CD4-positive, CD25-positive, alpha-beta regulatory T cell (primary cell): ENCODE measurements around the gene WWC1. TPM values are rescaled to one million over a fixed set of nuclear protein-coding genes. Genes with fewer than 3 reads are reported as not detected.

Experiments
- ATAC-seq, 2 donors: fragments of 150-1000 bp; cut with Tn5 transposase; one replicate each; pipeline ENCODE4 v1.10.0; 2021; ENCODE audit warnings: low read depth in 2 of 2, moderate number of reproducible peaks in 2 of 2, moderate library complexity in 1 of 2
- DNase-seq, 3 donors: peaks; one replicate each; pipeline versions ENCODE4 v3.0.0 to v3.0.0-alpha.2; 2012 to 2022; ENCODE audit warnings: mixed read lengths in 1 of 3
- H3K27ac ChIP-seq: one replicate; pipeline ENCODE4 v1.7.0; 2013; ENCODE audit warnings: mild to moderate bottlenecking, low read length; ENCODE audit not compliant: insufficient read depth, poor library complexity, severe bottlenecking
- H3K27me3 ChIP-seq: one replicate; pipeline ENCODE4 v1.7.0; 2013; ENCODE audit warnings: low read length; ENCODE audit not compliant: control insufficient read depth, insufficient read depth
- H3K36me3 ChIP-seq: one replicate; pipeline ENCODE4 v1.7.0; 2013; ENCODE audit warnings: mild to moderate bottlenecking, low read length, moderate library complexity; ENCODE audit not compliant: control insufficient read depth, insufficient read depth
- H3K4me1 ChIP-seq: 2 replicates; pipeline ENCODE4 v1.7.0; 2013; ENCODE audit warnings: mild to moderate bottlenecking, low read length; ENCODE audit not compliant: insufficient read depth, control insufficient read depth, poor library complexity, severe bottlenecking
- H3K4me3 ChIP-seq: one replicate; pipeline ENCODE4 v1.7.0; 2013; ENCODE audit warnings: low read depth, mild to moderate bottlenecking, low read length, moderate library complexity
- H3K9me3 ChIP-seq, 2 experiments: 1 replicate in 1 of 2; 2 replicates in 1 of 2; pipeline ENCODE4 v1.7.0; 2013; ENCODE audit warnings: low read length in 2 of 2, mild to moderate bottlenecking in 1 of 2, moderate library complexity in 1 of 2; ENCODE audit not compliant: control insufficient read depth in 2 of 2
- H3K27ac Mint-ChIP-seq, 3 donors: one replicate each; pipeline ENCODE4 v1.8.0; 2020 to 2022; ENCODE audit warnings: mild to moderate bottlenecking in 3 of 3, mixed read lengths in 3 of 3, moderate library complexity in 2 of 3
- H3K27me3 Mint-ChIP-seq: one replicate; pipeline ENCODE4 v1.8.0; 2022; ENCODE audit warnings: mild to moderate bottlenecking, mixed read lengths
- H3K36me3 Mint-ChIP-seq: one replicate; pipeline ENCODE4 v1.8.0; 2020; ENCODE audit warnings: mixed read lengths
- H3K4me1 Mint-ChIP-seq, 4 donors: one replicate each; pipeline ENCODE4 v1.8.0; 2020 to 2022; ENCODE audit warnings: mixed read lengths in 4 of 4, mild to moderate bottlenecking in 1 of 4
- H3K4me3 Mint-ChIP-seq, 4 donors: one replicate each; pipeline ENCODE4 v1.8.0; 2020 to 2022; ENCODE audit warnings: mild to moderate bottlenecking in 4 of 4, mixed read lengths in 4 of 4, moderate library complexity in 3 of 4
- H3K9me3 Mint-ChIP-seq, 7 donors: one replicate each; pipeline ENCODE4 v1.8.0; 2020 to 2022; ENCODE audit warnings: mixed read lengths in 7 of 7, mild to moderate bottlenecking in 3 of 7, moderate library complexity in 2 of 7
- polyA plus RNA-seq, 4 donors: library from polyadenylated mRNA; unstranded; fragments of 300-500 nt; fragmentation: Illumina TruSeq; gene quantifications; one replicate each; pipeline ENCODE4 v1.2.3, GENCODE V29; 2021
- total RNA-seq: library from RNA; stranded (reverse); gene quantifications from one replicate; pipeline ENCODE4 v1.2.3, GENCODE V29; 2022

Gene WWC1
- total and polyA plus RNA-seq, 5 donors from 2014 or later, result 0.07 to 1.5 (median 0.95) TPM; not detected in 1

DNA sequence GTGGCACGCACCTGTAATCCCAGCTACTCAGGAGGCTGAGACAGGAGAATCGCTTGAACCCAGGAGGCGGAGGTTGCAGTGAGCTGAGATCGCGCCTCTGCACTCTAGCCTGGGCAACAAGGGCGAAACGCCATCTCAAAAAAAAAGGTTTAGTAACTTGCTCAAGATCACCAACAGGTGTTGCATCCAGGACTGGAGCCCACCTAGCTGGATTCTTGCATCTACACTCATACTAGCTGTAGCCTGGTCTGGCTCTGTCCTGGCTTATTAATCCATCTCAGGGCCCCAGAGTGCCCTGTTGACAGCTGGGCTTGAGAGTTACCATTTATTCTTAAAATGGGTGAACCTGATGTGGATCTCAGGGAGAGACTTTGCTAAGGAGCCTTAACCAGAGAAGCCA lies 7.5 kb downstream of the WWC1 start:
- H3K4me1 Mint-ChIP-seq, result no peaks in the 10 kb centered on the region
- DNase-seq, result no peak
- peaks cover 0 to under 1% (median 0%) of the 10 kb centered on the region in 7 donors for H3K9me3 Mint-ChIP-seq
- Histone ChIP-seq H3K9me3 (no peaks in the 10 kb centered on the region), H3K36me3 (no peaks in the 10 kb centered on the region), H3K4me1 (no peaks in the 10 kb centered on the region), H3K27me3 (peaks cover 4% of the 10 kb centered on the region), H3K27ac (no peak overlapping the region), H3K4me3 (no peak overlapping the region)
- peaks cover 37% of the 10 kb centered on the region for H3K27me3 Mint-ChIP-seq
- H3K36me3 Mint-ChIP-seq, result no peaks in the 10 kb centered on the region
- no peak overlapping the region for H3K4me3 Mint-ChIP-seq
- no peak for ATAC-seq
- H3K27ac Mint-ChIP-seq, result no peak overlapping the region

DNA sequence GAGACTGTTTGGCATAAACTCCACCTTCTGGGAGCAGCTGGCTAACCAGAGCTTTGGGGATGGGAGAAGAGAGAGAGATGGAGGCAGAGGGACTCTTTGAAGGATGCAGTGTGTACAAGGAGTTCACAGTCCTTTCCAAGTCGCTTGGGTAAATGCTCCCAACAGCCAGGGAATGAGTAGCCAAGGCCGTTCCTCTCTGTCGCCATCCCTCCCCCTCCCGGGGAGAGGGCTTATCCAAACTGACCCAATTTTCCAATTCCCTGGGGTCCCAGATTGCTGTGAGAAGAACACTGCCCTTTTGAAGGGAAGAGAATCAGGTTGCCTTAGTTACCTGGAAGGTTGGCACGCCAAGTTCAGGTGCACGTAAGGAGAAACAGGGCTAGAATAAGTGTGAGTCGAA lies 7.9 kb downstream of the WWC1 start:
- Histone ChIP-seq H3K4me3 (no peak overlapping the region), H3K27me3 (no peaks in the 10 kb centered on the region), H3K27ac (no peak overlapping the region), H3K36me3 (no peaks in the 10 kb centered on the region), H3K4me1 (no peaks in the 10 kb centered on the region), H3K9me3 (no peaks in the 10 kb centered on the region)
- DNase-seq (no peak), ATAC-seq (no peak)
- Mint-ChIP-seq H3K9me3 (no peaks in the 10 kb centered on the region), H3K27me3 (peaks cover 35% of the 10 kb centered on the region), H3K36me3 (no peaks in the 10 kb centered on the region), H3K4me1 (no peaks in the 10 kb centered on the region), H3K27ac (no peak overlapping the region), H3K4me3 (no peak overlapping the region)

- Mint-ChIP-seq H3K4me1 (no peaks in the 10 kb centered on the region), H3K4me3 (no peak overlapping the region), H3K27me3 (peaks cover 34% of the 10 kb centered on the region), H3K9me3 (no peaks in the 10 kb centered on the region), H3K36me3 (no peaks in the 10 kb centered on the region), H3K27ac (no peak overlapping the region)
- no peaks in the 10 kb centered on the region for H3K9me3 ChIP-seq
- ATAC-seq, result no peak
- no peaks in the 10 kb centered on the region for H3K4me1 ChIP-seq
- no peak overlapping the region for H3K27ac ChIP-seq
- DNase-seq, result no peak
- H3K36me3 ChIP-seq, result no peaks in the 10 kb centered on the region
- H3K4me3 ChIP-seq, result no peak overlapping the region
- H3K27me3 ChIP-seq, result no peaks in the 10 kb centered on the region
These were observed 9.1 kb downstream of the WWC1 start for GRCh38 chr5:168300326-168301182.

- H3K27me3 Mint-ChIP-seq, result peaks cover 25% of the 10 kb centered on the region
- Histone ChIP-seq H3K27ac (no peak overlapping the region), H3K4me3 (no peak overlapping the region), H3K4me1 (no peaks in the 10 kb centered on the region), H3K27me3 (no peaks in the 10 kb centered on the region), H3K36me3 (no peaks in the 10 kb centered on the region), H3K9me3 (no peaks in the 10 kb centered on the region)
- H3K4me1 Mint-ChIP-seq, result no peaks in the 10 kb centered on the region
- no peak overlapping the region for H3K4me3 Mint-ChIP-seq
- H3K9me3 Mint-ChIP-seq, result no peaks in the 10 kb centered on the region
- H3K27ac Mint-ChIP-seq, result no peak overlapping the region
- DNase-seq, result no peak
- ATAC-seq, result no peak
- no peaks in the 10 kb centered on the region for H3K36me3 Mint-ChIP-seq
These were observed 10.3 kb downstream of the WWC1 start for GRCh38 chr5:168301593-168302390.

GRCh38 chr5:168302785-168303184 lies 11.3 kb downstream of the WWC1 start:
- no peak for DNase-seq
- no peak for ATAC-seq
- no peak overlapping the region for H3K4me3 ChIP-seq

DNA sequence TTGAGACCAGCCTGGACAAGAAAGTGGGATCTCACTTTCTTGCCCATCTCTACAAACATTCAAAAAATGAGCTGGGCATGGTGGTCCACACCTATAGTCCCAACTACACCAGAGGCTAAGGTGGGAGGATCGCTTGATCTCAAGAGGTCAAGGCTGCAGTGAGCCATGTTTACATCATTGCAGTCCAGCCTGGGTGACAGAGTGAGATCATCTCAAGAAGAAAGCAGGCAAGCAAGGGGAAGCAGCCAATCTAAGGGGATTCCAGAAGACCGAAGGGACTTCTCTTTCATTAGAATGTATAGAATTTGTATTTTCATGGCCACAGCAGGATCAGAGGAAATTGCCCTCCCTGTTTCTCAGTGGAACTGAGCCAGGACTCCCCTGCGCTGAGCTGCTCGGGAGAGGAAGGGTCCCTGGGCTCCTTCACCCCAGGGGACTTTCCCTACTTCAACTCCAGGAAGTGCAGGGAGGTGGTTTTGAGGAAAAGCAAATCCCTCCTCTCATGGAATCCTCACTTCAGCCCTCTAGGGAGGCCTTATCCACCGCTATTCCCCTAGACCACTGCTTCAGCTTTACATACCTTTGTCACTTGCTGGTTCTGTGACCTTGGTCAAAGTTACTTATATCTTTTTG lies 12.1 kb downstream of the WWC1 start:
- H3K9me3 ChIP-seq, result no peaks in the 10 kb centered on the region
- no peak overlapping the region for H3K4me3 ChIP-seq
- ATAC-seq (no peak), DNase-seq (no peak)
- H3K4me3 Mint-ChIP-seq, result no peak overlapping the region
- no peaks in the 10 kb centered on the region for H3K4me1 Mint-ChIP-seq
- H3K4me1 ChIP-seq, result no peaks in the 10 kb centered on the region
- H3K27ac Mint-ChIP-seq, result no peak overlapping the region
- no peaks in the 10 kb centered on the region for H3K36me3 Mint-ChIP-seq
- H3K9me3 Mint-ChIP-seq, result no peaks in the 10 kb centered on the region
- no peaks in the 10 kb centered on the region for H3K36me3 ChIP-seq
- H3K27me3 ChIP-seq, result no peaks in the 10 kb centered on the region
- H3K27ac ChIP-seq, result no peak overlapping the region
- peaks cover 12% of the 10 kb centered on the region for H3K27me3 Mint-ChIP-seq

More at GRCh38 chr5:168302785-168303184, 11.3 kb downstream of the WWC1 start:
- Mint-ChIP-seq H3K36me3 (no peaks in the 10 kb centered on the region), H3K4me1 (no peaks in the 10 kb centered on the region), H3K4me3 (no peak overlapping the region), H3K27ac (no peak overlapping the region), H3K9me3 (no peaks in the 10 kb centered on the region), H3K27me3 (peaks cover 19% of the 10 kb centered on the region)
- Histone ChIP-seq H3K27me3 (no peaks in the 10 kb centered on the region), H3K36me3 (no peaks in the 10 kb centered on the region), H3K27ac (no peak overlapping the region), H3K9me3 (no peaks in the 10 kb centered on the region), H3K4me1 (no peaks in the 10 kb centered on the region)

DNA sequence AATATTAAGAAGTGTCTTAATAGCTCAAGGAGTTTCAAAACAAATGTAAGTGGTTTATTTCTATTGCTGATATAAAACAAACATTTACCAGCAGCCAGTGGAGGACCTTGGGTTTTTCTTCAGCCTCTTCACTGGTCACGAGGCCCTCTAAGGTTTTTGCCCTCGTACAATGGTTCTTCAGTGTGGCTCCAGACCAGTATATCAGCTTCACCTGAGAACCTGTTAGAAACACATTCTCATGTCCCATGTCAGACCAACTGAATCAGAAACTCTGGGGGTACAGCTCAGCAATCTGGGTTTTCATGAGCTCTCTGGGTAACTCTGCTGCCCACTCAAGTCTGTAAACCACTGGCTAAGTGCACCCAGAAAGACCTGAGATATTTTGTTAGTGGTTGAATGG lies 12.9 kb downstream of the WWC1 start:
- no peak overlapping the region for H3K27ac ChIP-seq
- no peak overlapping the region for H3K27ac Mint-ChIP-seq
- H3K4me1 Mint-ChIP-seq, result no peaks in the 10 kb centered on the region
- ATAC-seq, result no peak
- peaks cover 11% of the 10 kb centered on the region for H3K27me3 Mint-ChIP-seq
- H3K4me3 Mint-ChIP-seq, result peak overlapping the region in 1 of 4 donors; percentile 51
- no peaks in the 10 kb centered on the region for H3K36me3 Mint-ChIP-seq
- H3K36me3 ChIP-seq, result no peaks in the 10 kb centered on the region
- H3K4me1 ChIP-seq, result no peaks in the 10 kb centered on the region
- H3K9me3 ChIP-seq, result no peaks in the 10 kb centered on the region
- H3K27me3 ChIP-seq, result no peaks in the 10 kb centered on the region
- H3K9me3 Mint-ChIP-seq, result no peaks in the 10 kb centered on the region
- DNase-seq, result no peak
- H3K4me3 ChIP-seq, result no peak overlapping the region
